Activated T-helper 17 cell treated with anti-CD3 and anti-CD28 coated beads, Interleukin-2, amount 50 U/mL, for 72 hours (primary cell): ENCODE data around the gene RFLNA. TPM values are rescaled to one million over a fixed set of nuclear protein-coding genes. Genes with fewer than 3 reads are reported as not detected.

Source experiments
- ATAC-seq: fragments of 150-1000 bp; cut with Tn5 transposase; replicated peaks from 2 replicates; pipeline ENCODE4 v1.10.0; 2021; ENCODE audit warnings: mild to moderate bottlenecking, moderate library complexity
- H3K27ac Mint-ChIP-seq: one replicate; pipeline ENCODE4 v1.8.0; 2022; ENCODE audit warnings: mixed read lengths
- H3K27me3 Mint-ChIP-seq: one replicate; pipeline ENCODE4 v1.8.0; 2022; ENCODE audit warnings: mixed read lengths
- H3K36me3 Mint-ChIP-seq: one replicate; pipeline ENCODE4 v1.8.0; 2022; ENCODE audit warnings: low read depth, mild to moderate bottlenecking, mixed read lengths
- H3K4me1 Mint-ChIP-seq: one replicate; pipeline ENCODE4 v1.8.0; 2022; ENCODE audit warnings: mixed read lengths
- H3K4me3 Mint-ChIP-seq: one replicate; pipeline ENCODE4 v1.8.0; 2022; ENCODE audit warnings: mild to moderate bottlenecking, mixed read lengths
- H3K9me3 Mint-ChIP-seq: one replicate; pipeline ENCODE4 v1.8.0; 2022; ENCODE audit warnings: mixed read lengths
- total RNA-seq, 2 donors: library from RNA; stranded (reverse); gene quantifications; one replicate each; pipeline ENCODE4 v1.2.3, GENCODE V29; 2022

The RFLNA gene
- total RNA-seq, 2 donors from 2014 or later: not detected

DNA sequence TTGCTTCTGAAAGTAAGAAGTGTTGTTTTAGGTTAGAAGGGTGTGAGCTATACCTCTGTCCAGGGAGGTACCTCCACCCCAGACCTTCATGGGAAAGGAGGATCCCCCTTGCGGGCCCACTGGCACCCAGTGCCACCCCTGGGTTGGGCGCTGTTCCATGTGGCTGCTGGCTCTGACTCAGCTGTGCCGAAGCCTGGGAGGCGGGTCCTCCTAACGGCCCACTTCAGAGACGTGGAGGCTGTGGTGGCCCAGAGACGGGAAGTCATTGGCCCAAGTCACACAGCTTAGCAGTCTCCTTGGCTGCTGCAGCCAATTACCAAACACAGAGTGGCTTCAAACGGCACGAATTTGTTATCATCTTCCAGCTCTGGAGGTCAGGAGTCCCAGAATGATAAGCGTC, 10.2 kb downstream of the RFLNA start:
- no peaks in the 10 kb centered on the region for H3K36me3 Mint-ChIP-seq
- ATAC-seq: no peak
- H3K9me3 Mint-ChIP-seq: no peaks in the 10 kb centered on the region

GRCh38 chr12:124305776-124306685, 11.1 kb downstream of the RFLNA start:
- Mint-ChIP-seq H3K27ac (no peak overlapping the region), H3K4me1 (no peaks in the 10 kb centered on the region), H3K4me3 (no peak overlapping the region), H3K36me3 (no peaks in the 10 kb centered on the region), H3K27me3 (no peaks in the 10 kb centered on the region), H3K9me3 (no peaks in the 10 kb centered on the region)
- ATAC-seq: no peak

More for the DNA sequence above, 10.2 kb downstream of the RFLNA start:
- no peaks in the 10 kb centered on the region for H3K4me1 Mint-ChIP-seq
- H3K4me3 Mint-ChIP-seq: no peak overlapping the region
- H3K27ac Mint-ChIP-seq: no peak overlapping the region
- H3K27me3 Mint-ChIP-seq: peaks cover 8% of the 10 kb centered on the region

DNA sequence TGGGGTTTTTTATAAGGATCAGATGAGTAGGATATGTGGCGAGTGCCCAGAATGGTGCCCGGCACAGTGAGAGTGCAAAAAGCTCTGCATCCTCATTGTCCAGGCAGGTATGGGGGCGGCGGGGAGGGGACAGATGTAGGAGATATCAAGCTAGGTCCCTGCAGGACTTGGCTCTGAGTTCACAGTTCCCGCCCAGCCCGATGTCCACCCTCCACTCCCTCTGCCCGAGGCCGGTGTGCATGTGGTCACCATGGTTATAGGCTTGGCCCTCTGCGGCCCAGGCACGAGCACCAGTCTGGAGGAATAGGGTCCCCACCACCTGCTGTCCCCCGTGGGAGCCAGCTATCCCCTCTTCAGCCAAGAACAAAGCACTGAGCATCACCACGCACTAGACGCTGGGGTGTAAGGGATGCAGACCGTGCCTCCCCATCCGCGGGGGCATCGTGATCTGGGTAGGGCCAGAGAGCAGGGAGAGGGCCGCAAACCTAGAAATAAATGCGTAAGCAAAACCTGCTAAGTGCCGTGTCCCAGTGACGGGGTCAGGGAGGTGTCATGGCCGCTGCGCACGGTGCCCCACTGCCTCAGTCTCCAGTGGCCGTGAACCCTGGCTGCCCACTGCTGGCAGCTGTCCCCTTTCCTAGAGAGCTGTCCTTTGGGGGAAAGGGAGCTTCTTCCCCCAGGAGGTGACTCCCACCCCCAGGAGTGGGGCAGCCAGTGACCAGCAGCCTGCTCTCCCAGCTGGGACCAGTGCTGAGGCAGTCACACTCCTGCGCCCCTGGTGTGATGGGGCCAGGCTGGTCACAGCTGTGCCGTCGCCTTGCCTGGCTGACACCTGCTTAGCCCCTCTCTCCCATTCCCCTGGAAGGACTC, 12.0 kb downstream of the RFLNA start:
- no peaks in the 10 kb centered on the region for H3K27me3 Mint-ChIP-seq
- H3K4me3 Mint-ChIP-seq: no peak overlapping the region
- ATAC-seq: no peak
- no peak overlapping the region for H3K27ac Mint-ChIP-seq
- no peaks in the 10 kb centered on the region for H3K36me3 Mint-ChIP-seq
- H3K4me1 Mint-ChIP-seq: no peaks in the 10 kb centered on the region
- H3K9me3 Mint-ChIP-seq: no peaks in the 10 kb centered on the region

GRCh38 chr12:124307556-124307825, 12.6 kb downstream of the RFLNA start:
- H3K4me3 Mint-ChIP-seq: no peak overlapping the region
- no peaks in the 10 kb centered on the region for H3K36me3 Mint-ChIP-seq
- no peaks in the 10 kb centered on the region for H3K27me3 Mint-ChIP-seq
- H3K27ac Mint-ChIP-seq: no peak overlapping the region
- no peaks in the 10 kb centered on the region for H3K9me3 Mint-ChIP-seq
- no peak for ATAC-seq
- no peaks in the 10 kb centered on the region for H3K4me1 Mint-ChIP-seq

DNA sequence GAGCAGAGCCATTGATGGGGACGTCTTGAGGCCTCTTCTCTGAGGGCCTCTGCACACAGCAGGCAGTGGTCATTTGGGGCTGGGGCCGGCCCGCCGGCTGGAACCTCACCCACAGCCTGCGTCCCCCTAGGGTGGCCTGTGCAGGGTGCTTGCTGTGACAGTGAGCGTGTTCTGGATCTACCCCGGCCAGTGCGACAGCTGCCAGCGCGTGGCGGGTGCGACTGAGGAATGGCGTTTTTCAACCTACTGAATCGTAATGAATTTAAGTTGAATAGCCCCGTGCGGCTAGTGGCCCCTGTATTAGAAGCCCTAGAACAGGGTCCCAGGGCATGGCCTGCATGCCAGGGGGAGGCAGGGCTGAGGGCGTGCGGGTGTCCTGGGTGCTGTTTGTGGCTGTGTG, 13.8 kb downstream of the RFLNA start:
- Mint-ChIP-seq H3K27me3 (no peaks in the 10 kb centered on the region), H3K27ac (no peak overlapping the region), H3K4me1 (no peaks in the 10 kb centered on the region), H3K9me3 (no peaks in the 10 kb centered on the region), H3K36me3 (no peaks in the 10 kb centered on the region), H3K4me3 (no peak overlapping the region)
- no peak for ATAC-seq

DNA sequence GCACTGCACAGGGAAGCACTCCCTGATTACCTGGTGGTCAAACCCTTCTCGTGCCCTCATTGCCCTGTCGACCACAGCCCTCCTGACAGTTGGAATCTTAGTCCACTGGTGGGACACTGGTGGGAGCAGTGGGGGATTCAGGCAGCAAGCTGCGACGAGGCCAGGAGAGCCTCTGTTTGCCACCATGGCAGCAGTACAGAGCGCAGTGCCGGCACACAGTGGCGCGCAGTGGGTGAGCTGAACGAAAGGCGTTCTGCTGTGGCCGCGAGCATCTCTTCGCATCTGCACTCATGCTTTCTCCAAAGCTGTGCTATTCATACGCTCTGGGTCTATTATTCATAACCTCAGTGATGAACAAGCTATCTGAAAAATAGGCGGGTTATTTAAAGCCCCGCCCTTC, 14.3 kb downstream of the RFLNA start:
- Mint-ChIP-seq H3K27me3 (no peaks in the 10 kb centered on the region), H3K4me3 (no peak overlapping the region), H3K36me3 (no peaks in the 10 kb centered on the region), H3K27ac (no peak overlapping the region), H3K4me1 (no peaks in the 10 kb centered on the region), H3K9me3 (no peaks in the 10 kb centered on the region)
- ATAC-seq: no peak

- Mint-ChIP-seq H3K27me3 (no peaks in the 10 kb centered on the region), H3K36me3 (no peaks in the 10 kb centered on the region), H3K4me3 (no peak overlapping the region), H3K4me1 (no peaks in the 10 kb centered on the region), H3K27ac (no peak overlapping the region), H3K9me3 (no peaks in the 10 kb centered on the region)
- ATAC-seq: no peak
Observed at GRCh38 chr12:124309744-124310143, 14.9 kb downstream of the RFLNA start.

- Mint-ChIP-seq H3K27me3 (no peaks in the 10 kb centered on the region), H3K4me1 (no peaks in the 10 kb centered on the region), H3K9me3 (no peaks in the 10 kb centered on the region), H3K4me3 (no peak overlapping the region), H3K36me3 (no peaks in the 10 kb centered on the region), H3K27ac (no peak overlapping the region)
- ATAC-seq: no peak
Observed at GRCh38 chr12:124310178-124310577, 15.3 kb downstream of the RFLNA start.

- H3K4me1 Mint-ChIP-seq: no peaks in the 10 kb centered on the region
- no peak overlapping the region for H3K4me3 Mint-ChIP-seq
- H3K27me3 Mint-ChIP-seq: no peaks in the 10 kb centered on the region
- H3K9me3 Mint-ChIP-seq: no peaks in the 10 kb centered on the region
- no peak overlapping the region for H3K27ac Mint-ChIP-seq
- H3K36me3 Mint-ChIP-seq: no peaks in the 10 kb centered on the region
- ATAC-seq: no peak
Observed at GRCh38 chr12:124310785-124311184, 15.9 kb downstream of the RFLNA start.

DNA sequence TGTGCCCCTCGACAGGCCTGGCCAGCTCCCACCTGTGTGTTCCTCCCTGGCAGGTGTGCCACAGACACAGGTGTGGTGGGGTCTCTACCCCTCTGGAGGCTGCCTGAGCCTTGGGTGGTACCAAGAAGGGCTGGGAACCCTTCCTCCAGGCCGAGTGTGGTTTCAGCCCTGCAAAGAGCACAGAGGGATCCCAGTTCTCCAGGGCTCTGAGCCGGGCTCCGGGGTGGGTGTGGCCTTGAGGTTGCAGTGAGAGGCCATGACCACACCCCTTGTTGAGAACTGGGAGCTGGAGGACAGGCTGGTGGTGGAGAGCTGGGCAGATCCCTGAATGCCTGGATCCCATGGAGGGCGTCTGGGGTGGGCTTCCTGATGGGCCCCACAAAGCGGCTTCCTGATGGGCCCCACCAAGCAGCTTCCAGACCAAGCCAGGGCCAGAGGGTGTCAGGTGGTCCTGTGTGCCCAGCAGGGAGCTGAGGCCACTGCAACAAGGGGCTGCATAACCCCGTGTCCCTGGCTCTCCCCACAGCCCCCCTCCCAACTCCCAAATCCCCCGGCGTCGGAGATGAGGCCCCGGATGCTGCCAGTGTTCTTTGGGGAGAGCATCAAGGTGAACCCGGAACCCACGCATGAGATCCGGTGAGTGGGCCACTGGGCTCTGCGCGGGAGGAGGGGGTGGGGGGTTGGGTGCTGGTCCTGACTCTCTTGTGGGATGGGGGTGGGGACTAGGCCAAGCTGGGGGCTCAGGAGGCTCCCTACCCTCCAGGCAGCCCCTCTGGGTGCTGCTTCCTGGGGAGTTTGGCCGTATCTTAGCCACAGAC, 16.6 kb downstream of the RFLNA start:
- Mint-ChIP-seq H3K9me3 (no peaks in the 10 kb centered on the region), H3K27ac (no peak overlapping the region), H3K36me3 (no peaks in the 10 kb centered on the region), H3K4me3 (no peak overlapping the region), H3K4me1 (no peaks in the 10 kb centered on the region), H3K27me3 (no peaks in the 10 kb centered on the region)
- no peak for ATAC-seq

- H3K27me3 Mint-ChIP-seq: no peaks in the 10 kb centered on the region
- H3K27ac Mint-ChIP-seq: no peak overlapping the region
- no peaks in the 10 kb centered on the region for H3K4me1 Mint-ChIP-seq
- no peaks in the 10 kb centered on the region for H3K9me3 Mint-ChIP-seq
- H3K4me3 Mint-ChIP-seq: no peak overlapping the region
- ATAC-seq: no peak
- no peaks in the 10 kb centered on the region for H3K36me3 Mint-ChIP-seq
Observed at GRCh38 chr12:124312601-124313000, 17.7 kb downstream of the RFLNA start.

DNA sequence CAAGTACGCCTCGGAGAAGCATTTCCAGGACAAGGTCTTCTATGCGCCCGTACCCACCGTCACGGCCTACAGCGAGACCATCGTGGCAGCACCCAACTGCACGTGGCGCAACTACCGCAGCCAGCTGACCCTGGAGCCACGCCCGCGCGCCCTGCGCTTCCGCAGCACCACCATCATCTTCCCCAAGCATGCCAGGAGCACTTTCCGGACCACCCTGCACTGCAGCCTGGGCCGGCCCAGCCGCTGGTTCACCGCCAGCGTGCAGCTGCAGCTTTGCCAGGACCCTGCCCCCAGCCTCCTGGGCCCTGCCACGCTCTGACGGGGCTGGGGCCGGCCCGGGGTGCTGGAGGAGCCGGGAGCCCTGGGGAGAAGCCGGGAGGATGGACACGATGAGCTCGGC, 19.3 kb downstream of the RFLNA start:
- Mint-ChIP-seq H3K9me3 (no peaks in the 10 kb centered on the region), H3K27ac (no peak overlapping the region), H3K27me3 (no peaks in the 10 kb centered on the region), H3K4me3 (no peak overlapping the region), H3K4me1 (no peaks in the 10 kb centered on the region), H3K36me3 (no peaks in the 10 kb centered on the region)
- ATAC-seq: no peak

GRCh38 chr12:124314766-124315165, 19.9 kb downstream of the RFLNA start:
- ATAC-seq: no peak
- H3K4me1 Mint-ChIP-seq: no peaks in the 10 kb centered on the region
- H3K4me3 Mint-ChIP-seq: no peak overlapping the region

GRCh38 chr12:124315372-124316044, 20.6 kb downstream of the RFLNA start:
- no peaks in the 10 kb centered on the region for H3K36me3 Mint-ChIP-seq
- ATAC-seq: no peak
- no peak overlapping the region for H3K4me3 Mint-ChIP-seq
- H3K9me3 Mint-ChIP-seq: no peaks in the 10 kb centered on the region
- H3K27me3 Mint-ChIP-seq: no peaks in the 10 kb centered on the region
- no peaks in the 10 kb centered on the region for H3K4me1 Mint-ChIP-seq
- H3K27ac Mint-ChIP-seq: no peak overlapping the region

More at GRCh38 chr12:124314766-124315165, 19.9 kb downstream of the RFLNA start:
- Mint-ChIP-seq H3K9me3 (no peaks in the 10 kb centered on the region), H3K36me3 (no peaks in the 10 kb centered on the region), H3K27me3 (no peaks in the 10 kb centered on the region), H3K27ac (no peak overlapping the region)
